HCT116 (cell line): ENCODE data around the gene PPIG. TPM values are rescaled to one million over a fixed set of nuclear protein-coding genes. Genes with fewer than 3 reads are reported as not detected.

Experiments used
- ATAC-seq: fragments of 200-7000 bp; cut with Tn5 transposase; 2 replicates; pipeline ENCODE4 v1.9.1; 2020; ENCODE audit warnings: mild to moderate bottlenecking, moderate library complexity
- BruUV-seq: library from RNA; stranded (reverse); fragments of 400-500 nt; replicated peaks from 2 replicates; lab custom pipeline; 2021; lab: Mats Ljungman, UMichigan
- CTCF ChIA-PET: fragments of 300-600 bp; sonication (Branson Sonifier 250); formaldehyde crosslinking; loops from one replicate; lab custom pipeline; 2021; ENCODE audit warnings: antibody characterized with exemption; lab: Charles Lee
- POLR2A ChIA-PET: fragments of 300-600, 350-600 bp; sonication (Branson Sonifier 250); formaldehyde crosslinking; loops from one replicate; lab custom pipeline; 2021; ENCODE audit warnings: antibody characterized with exemption; lab: Charles Lee
- RAD21 ChIA-PET, 2 experiments: fragments of 300-600 bp; sonication (Branson Sonifier 250); formaldehyde crosslinking; loops; one replicate each; lab custom pipeline; 2023; ENCODE audit warnings: low total read pairs in 2 of 2; ENCODE audit not compliant: uncharacterized antibody in 2 of 2, unreplicated experiment in 2 of 2, low non-redundant PET in 1 of 2; lab: Charles Lee
- DNase-seq: peaks from one replicate; pipeline ENCODE4 v3.0.0-alpha.2; 2010; ENCODE audit warnings: low read depth, low spot score
- H2AFZ ChIP-seq: fragments of 200-600 bp; shearing (Covaris generic), sonication (generic); 2 replicates; pipeline ENCODE4 v1.6.1; 2017; ENCODE audit warnings: low read depth, mixed run types, mixed read lengths, antibody characterized with exemption, low read length; ENCODE audit not compliant: poor library complexity, severe bottlenecking
- H3K27ac ChIP-seq: 2 replicates; pipeline ENCODE4 v1.5.1; 2012; ENCODE audit warnings: low read depth, low read length
- H3K27me3 ChIP-seq: fragments of 200-600 bp; sonication (generic); 2 replicates; pipeline ENCODE4 v1.6.1; 2016; ENCODE audit warnings: mixed run types, low read length, mixed read lengths; ENCODE audit not compliant: insufficient read depth
- H3K36me3 ChIP-seq, 2 experiments: fragments of 200-500 bp in 1 of 2; fragments of 200-600 bp in 1 of 2; sonication (Bioruptor generic) in 1 of 2; sonication (generic) in 1 of 2; 2 replicates each; pipeline versions ENCODE4 v1.5.1 to v1.6.1; 2014 to 2016; ENCODE audit warnings: low read length in 2 of 2, inconsistent platforms in 1 of 2, mixed read lengths in 1 of 2, mixed run types in 1 of 2; ENCODE audit not compliant: insufficient read depth in 2 of 2, control insufficient read depth in 1 of 2
- H3K4me1 ChIP-seq, 2 experiments: fragments of 200-600 bp in 1 of 2; sonication (generic) in 1 of 2; 2 replicates each; pipeline versions ENCODE4 v1.5.1 to v1.6.1; 2012 to 2017; ENCODE audit warnings: low read length in 2 of 2, inconsistent platforms in 1 of 2, mild to moderate bottlenecking in 1 of 2, mixed read lengths in 1 of 2, mixed run types in 1 of 2, moderate library complexity in 1 of 2; ENCODE audit not compliant: insufficient read depth in 2 of 2, control insufficient read depth in 1 of 2
- H3K4me2 ChIP-seq: fragments of 200-600 bp; sonication (generic); 2 replicates; pipeline ENCODE4 v1.6.1; 2017; ENCODE audit warnings: mixed run types, low read length, mixed read lengths
- H3K4me3 ChIP-seq, 2 experiments: fragments of 200-600 bp in 1 of 2; sonication (generic) in 1 of 2; replicated peaks in 1 of 2; 2 replicates each; pipeline ENCODE4 v1.5.1; 2011 to 2016; ENCODE audit warnings: low read length in 2 of 2, control low read depth in 1 of 2, low read depth in 1 of 2, mild to moderate bottlenecking in 1 of 2, mixed read lengths in 1 of 2, mixed run types in 1 of 2
- H3K79me2 ChIP-seq: fragments of 200-600 bp; sonication (generic); 2 replicates; pipeline ENCODE4 v1.6.1; 2017; ENCODE audit warnings: mild to moderate bottlenecking, mixed run types, low read length, moderate library complexity, mixed read lengths; ENCODE audit not compliant: insufficient read depth
- H3K9ac ChIP-seq: fragments of 200-600 bp; sonication (generic); 2 replicates; pipeline ENCODE4 v1.6.1; 2016; ENCODE audit warnings: low read length, mixed read lengths
- H3K9me2 ChIP-seq: fragments of 200-600 bp; sonication (generic), shearing (Covaris generic); 2 replicates; pipeline ENCODE4 v1.6.1; 2017; ENCODE audit warnings: mixed run types, mild to moderate bottlenecking, moderate library complexity; ENCODE audit not compliant: insufficient read depth
- H3K9me3 ChIP-seq, 2 experiments: fragments of 200-500 bp in 1 of 2; fragments of 200-600 bp in 1 of 2; sonication (Bioruptor generic) in 1 of 2; sonication (generic) in 1 of 2; 2 replicates each; pipeline ENCODE4 v1.6.1; 2014 to 2017; ENCODE audit warnings: low read length in 2 of 2, mixed read lengths in 2 of 2, inconsistent platforms in 1 of 2, low read depth in 1 of 2, mild to moderate bottlenecking in 1 of 2, mixed run types in 1 of 2, moderate library complexity in 1 of 2; ENCODE audit not compliant: control insufficient read depth in 1 of 2, insufficient read depth in 1 of 2
- H4K20me1 ChIP-seq: fragments of 200-600 bp; sonication (generic), shearing (Covaris generic); 2 replicates; pipeline ENCODE4 v1.6.1; 2017; ENCODE audit warnings: mixed run types, mild to moderate bottlenecking, moderate library complexity; ENCODE audit not compliant: insufficient read depth
- EGR1 ChIP-seq: IDR thresholded peaks from 2 replicates; pipeline ENCODE4 v1.6.1; 2012; ENCODE audit warnings: low read depth
- EZH2phosphoT487 ChIP-seq: fragments of 200-600 bp; IDR thresholded peaks from 2 replicates; pipeline ENCODE4 v1.6.1; 2018; ENCODE audit warnings: antibody characterized with exemption, borderline replicate concordance
- FOSL1 ChIP-seq: IDR thresholded peaks from 2 replicates; pipeline ENCODE4 v1.6.1; 2012; ENCODE audit warnings: low read depth
- POLR2AphosphoS5 ChIP-seq: IDR thresholded peaks from 2 replicates; pipeline ENCODE4 v1.6.1; 2011; ENCODE audit warnings: mild to moderate bottlenecking, low read depth, low read length, moderate library complexity
- TCF7L2 ChIP-seq: IDR thresholded peaks from 2 replicates; pipeline ENCODE4 v1.7.0; 2011; ENCODE audit warnings: borderline replicate concordance, inconsistent platforms; ENCODE audit not compliant: insufficient read depth, insufficient read length; ENCODE audit errors: extremely low read depth
- YY1 ChIP-seq: IDR thresholded peaks from 2 replicates; pipeline ENCODE4 v1.6.1; 2011; ENCODE audit warnings: low read length, low read depth, moderate library complexity, mild to moderate bottlenecking; ENCODE audit not compliant: insufficient replicate concordance; ENCODE audit errors: extremely low read depth
- intact Hi-C: fragments of 100-400 bp; cut with micrococcal nuclease; formaldehyde crosslinking; loops from 2 replicates; pipeline ENCODE4 v1.10.0; 2022
- total RNA-seq: library from RNA; stranded (reverse); gene quantifications from one replicate; pipeline ENCODE4 v1.2.1, GENCODE V29; 2021; ENCODE audit not compliant: unreplicated experiment
- TF ChIP-seq, protein P1 (sequence below): IDR thresholded peaks from 2 replicates; pipeline ENCODE4 v1.6.1; 2012; ENCODE audit warnings: low read depth
- TF ChIP-seq, protein P2 (sequence below): IDR thresholded peaks from 2 replicates; pipeline ENCODE4 v1.6.1; 2011; ENCODE audit warnings: mild to moderate bottlenecking, low read length, moderate library complexity; ENCODE audit not compliant: insufficient replicate concordance; ENCODE audit errors: extremely low read depth

The PPIG gene
- total RNA-seq, 1 experiment from 2014 or later = 55.3 TPM

DNA sequence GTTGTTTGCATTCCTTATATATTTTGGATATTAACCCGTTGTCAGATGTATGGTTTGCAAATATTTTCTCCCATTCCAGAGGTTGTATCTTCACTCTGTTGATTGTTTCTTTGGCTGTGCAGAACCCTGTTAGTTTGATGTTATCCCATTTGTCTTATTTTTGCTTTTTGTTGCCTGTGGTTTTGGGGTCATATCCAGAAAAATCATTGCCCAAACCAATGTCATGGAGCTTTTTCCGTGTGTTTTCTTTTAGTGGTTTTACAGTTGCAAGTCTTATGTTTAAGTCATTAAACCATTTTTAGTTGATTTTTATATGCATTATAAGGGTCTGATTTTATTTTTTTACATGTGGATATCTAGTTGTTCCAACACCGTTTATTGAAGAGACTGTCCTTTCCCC lies 35.8 kb downstream of the PPIG start:
- RAD21 ChIA-PET = no interaction called here
- peaks cover 69% of the 10 kb centered on the region for H3K79me2 ChIP-seq
- no peak for TF ChIP-seq EZH2phosphoT487
- no peak for TF ChIP-seq YY1
- TF ChIP-seq, protein P1, sequence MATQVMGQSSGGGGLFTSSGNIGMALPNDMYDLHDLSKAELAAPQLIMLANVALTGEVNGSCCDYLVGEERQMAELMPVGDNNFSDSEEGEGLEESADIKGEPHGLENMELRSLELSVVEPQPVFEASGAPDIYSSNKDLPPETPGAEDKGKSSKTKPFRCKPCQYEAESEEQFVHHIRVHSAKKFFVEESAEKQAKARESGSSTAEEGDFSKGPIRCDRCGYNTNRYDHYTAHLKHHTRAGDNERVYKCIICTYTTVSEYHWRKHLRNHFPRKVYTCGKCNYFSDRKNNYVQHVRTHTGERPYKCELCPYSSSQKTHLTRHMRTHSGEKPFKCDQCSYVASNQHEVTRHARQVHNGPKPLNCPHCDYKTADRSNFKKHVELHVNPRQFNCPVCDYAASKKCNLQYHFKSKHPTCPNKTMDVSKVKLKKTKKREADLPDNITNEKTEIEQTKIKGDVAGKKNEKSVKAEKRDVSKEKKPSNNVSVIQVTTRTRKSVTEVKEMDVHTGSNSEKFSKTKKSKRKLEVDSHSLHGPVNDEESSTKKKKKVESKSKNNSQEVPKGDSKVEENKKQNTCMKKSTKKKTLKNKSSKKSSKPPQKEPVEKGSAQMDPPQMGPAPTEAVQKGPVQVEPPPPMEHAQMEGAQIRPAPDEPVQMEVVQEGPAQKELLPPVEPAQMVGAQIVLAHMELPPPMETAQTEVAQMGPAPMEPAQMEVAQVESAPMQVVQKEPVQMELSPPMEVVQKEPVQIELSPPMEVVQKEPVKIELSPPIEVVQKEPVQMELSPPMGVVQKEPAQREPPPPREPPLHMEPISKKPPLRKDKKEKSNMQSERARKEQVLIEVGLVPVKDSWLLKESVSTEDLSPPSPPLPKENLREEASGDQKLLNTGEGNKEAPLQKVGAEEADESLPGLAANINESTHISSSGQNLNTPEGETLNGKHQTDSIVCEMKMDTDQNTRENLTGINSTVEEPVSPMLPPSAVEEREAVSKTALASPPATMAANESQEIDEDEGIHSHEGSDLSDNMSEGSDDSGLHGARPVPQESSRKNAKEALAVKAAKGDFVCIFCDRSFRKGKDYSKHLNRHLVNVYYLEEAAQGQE = no peak
- no peak for TF ChIP-seq TCF7L2
- TF ChIP-seq, protein P2, sequence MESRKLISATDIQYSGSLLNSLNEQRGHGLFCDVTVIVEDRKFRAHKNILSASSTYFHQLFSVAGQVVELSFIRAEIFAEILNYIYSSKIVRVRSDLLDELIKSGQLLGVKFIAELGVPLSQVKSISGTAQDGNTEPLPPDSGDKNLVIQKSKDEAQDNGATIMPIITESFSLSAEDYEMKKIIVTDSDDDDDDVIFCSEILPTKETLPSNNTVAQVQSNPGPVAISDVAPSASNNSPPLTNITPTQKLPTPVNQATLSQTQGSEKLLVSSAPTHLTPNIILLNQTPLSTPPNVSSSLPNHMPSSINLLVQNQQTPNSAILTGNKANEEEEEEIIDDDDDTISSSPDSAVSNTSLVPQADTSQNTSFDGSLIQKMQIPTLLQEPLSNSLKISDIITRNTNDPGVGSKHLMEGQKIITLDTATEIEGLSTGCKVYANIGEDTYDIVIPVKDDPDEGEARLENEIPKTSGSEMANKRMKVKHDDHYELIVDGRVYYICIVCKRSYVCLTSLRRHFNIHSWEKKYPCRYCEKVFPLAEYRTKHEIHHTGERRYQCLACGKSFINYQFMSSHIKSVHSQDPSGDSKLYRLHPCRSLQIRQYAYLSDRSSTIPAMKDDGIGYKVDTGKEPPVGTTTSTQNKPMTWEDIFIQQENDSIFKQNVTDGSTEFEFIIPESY = no peak
- no peak for TF ChIP-seq FOSL1
- TF ChIP-seq POLR2AphosphoS5 = no peak
- TF ChIP-seq EGR1 = no peak
- ATAC-seq (no peak), DNase-seq (no peak)
- BruUV-seq = no TSS peak
- no peak overlapping the region for H3K9ac ChIP-seq
- H3K9me3 ChIP-seq = no peaks in the 10 kb centered on the region
- no peak overlapping the region for H3K4me3 ChIP-seq
- POLR2A ChIA-PET = interaction anchor here (0.6 kb wide), 1 partner anchor 161 kb away, joined by 3 read pairs; no protein-coding TSS in a partner anchor
- H2AFZ ChIP-seq = no peak overlapping the region
- H3K36me3 ChIP-seq = peaks cover 3 to 20% of the 10 kb centered on the region in 2 experiments; a peak in 2 of 4 replicates
- H4K20me1 ChIP-seq = no peaks in the 10 kb centered on the region
- no peak overlapping the region for H3K4me2 ChIP-seq
- CTCF ChIA-PET = no interaction called here
- H3K27me3 ChIP-seq = no peaks in the 10 kb centered on the region
- no peak overlapping the region for H3K27ac ChIP-seq
- H3K4me1 ChIP-seq = no peaks in the 10 kb centered on the region
- H3K9me2 ChIP-seq = no peaks in the 10 kb centered on the region
- intact Hi-C loops = no loop called here
